ENCODE measurements around the gene RBMS1.

DNA sequence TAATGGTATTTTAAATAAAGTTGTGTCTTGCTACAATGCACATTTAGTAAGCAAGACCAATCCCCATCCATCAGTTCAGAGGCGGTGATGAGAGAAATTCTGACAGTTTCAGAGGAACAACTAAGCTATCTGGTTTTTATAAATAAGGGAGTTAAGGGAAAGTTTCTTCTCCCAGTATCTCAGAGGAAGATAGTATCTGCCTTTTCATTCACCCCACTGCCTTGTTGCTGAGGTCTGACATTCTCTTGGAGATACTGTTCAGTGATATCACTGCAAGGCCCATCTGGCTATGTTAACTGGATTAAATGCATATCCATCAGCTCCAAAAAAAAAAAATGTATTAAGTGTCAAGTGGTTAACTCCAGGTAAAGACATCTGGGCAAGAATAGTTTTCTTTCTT is 47.9 kb downstream of the RBMS1 start:
- TF ChIP-seq POLR2A (IDR thresholded peaks at IDR 0.05; ENCODE audit: low read depth, low read length) (no peak), MAFK (IDR thresholded peaks at IDR 0.05; ENCODE audit: low read depth, low read length) (no peak), SMC3 (IDR thresholded peaks at IDR 0.05; ENCODE audit: low read depth, low read length) (no peak), MXI1 (IDR thresholded peaks at IDR 0.05; ENCODE audit: borderline replicate concordance, low read depth, low read length) (no peak), RFX5 (IDR thresholded peaks at IDR 0.05; ENCODE audit: low read depth, low read length) (no peak), RAD21 (IDR thresholded peaks at IDR 0.05; ENCODE audit: low read length) (no peak), RCOR1 (IDR thresholded peaks at IDR 0.05; ENCODE audit: insufficient replicate concordance, low read length) (no peak), BHLHE40 (IDR thresholded peaks at IDR 0.05; ENCODE audit: low read depth, low read length) (no peak), CEBPB (IDR thresholded peaks at IDR 0.05; ENCODE audit: low read depth, low read length) (no peak)
- TF ChIP-seq, protein P1, sequence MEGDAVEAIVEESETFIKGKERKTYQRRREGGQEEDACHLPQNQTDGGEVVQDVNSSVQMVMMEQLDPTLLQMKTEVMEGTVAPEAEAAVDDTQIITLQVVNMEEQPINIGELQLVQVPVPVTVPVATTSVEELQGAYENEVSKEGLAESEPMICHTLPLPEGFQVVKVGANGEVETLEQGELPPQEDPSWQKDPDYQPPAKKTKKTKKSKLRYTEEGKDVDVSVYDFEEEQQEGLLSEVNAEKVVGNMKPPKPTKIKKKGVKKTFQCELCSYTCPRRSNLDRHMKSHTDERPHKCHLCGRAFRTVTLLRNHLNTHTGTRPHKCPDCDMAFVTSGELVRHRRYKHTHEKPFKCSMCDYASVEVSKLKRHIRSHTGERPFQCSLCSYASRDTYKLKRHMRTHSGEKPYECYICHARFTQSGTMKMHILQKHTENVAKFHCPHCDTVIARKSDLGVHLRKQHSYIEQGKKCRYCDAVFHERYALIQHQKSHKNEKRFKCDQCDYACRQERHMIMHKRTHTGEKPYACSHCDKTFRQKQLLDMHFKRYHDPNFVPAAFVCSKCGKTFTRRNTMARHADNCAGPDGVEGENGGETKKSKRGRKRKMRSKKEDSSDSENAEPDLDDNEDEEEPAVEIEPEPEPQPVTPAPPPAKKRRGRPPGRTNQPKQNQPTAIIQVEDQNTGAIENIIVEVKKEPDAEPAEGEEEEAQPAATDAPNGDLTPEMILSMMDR (conservative IDR thresholded peaks at IDR 0.05; ENCODE audit: low read depth, low read length) = no peak
- TF ChIP-seq, protein P2, sequence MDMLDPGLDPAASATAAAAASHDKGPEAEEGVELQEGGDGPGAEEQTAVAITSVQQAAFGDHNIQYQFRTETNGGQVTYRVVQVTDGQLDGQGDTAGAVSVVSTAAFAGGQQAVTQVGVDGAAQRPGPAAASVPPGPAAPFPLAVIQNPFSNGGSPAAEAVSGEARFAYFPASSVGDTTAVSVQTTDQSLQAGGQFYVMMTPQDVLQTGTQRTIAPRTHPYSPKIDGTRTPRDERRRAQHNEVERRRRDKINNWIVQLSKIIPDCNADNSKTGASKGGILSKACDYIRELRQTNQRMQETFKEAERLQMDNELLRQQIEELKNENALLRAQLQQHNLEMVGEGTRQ (IDR thresholded peaks at IDR 0.05; ENCODE audit: low read depth, low read length) = no peak
- TF ChIP-seq, protein P3, sequence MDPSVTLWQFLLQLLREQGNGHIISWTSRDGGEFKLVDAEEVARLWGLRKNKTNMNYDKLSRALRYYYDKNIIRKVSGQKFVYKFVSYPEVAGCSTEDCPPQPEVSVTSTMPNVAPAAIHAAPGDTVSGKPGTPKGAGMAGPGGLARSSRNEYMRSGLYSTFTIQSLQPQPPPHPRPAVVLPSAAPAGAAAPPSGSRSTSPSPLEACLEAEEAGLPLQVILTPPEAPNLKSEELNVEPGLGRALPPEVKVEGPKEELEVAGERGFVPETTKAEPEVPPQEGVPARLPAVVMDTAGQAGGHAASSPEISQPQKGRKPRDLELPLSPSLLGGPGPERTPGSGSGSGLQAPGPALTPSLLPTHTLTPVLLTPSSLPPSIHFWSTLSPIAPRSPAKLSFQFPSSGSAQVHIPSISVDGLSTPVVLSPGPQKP (IDR thresholded peaks at IDR 0.05; ENCODE audit: borderline replicate concordance, low read depth, low read length) = no peak

Measured in IMR-90 (cell line).